Lung (tissue), 12 donors: Measurements from ENCODE around the gene DCUN1D2. TPM values are rescaled to one million over a fixed set of nuclear protein-coding genes. Genes with fewer than 3 reads are reported as not detected.

Experiments used
- ATAC-seq: fragments of 200-7000 bp; cut with Tn5 transposase; one replicate; pipeline ENCODE4 v1.9.1; 2020; ENCODE audit warnings: moderate number of reproducible peaks; ENCODE audit not compliant: insufficient read depth, low FRiP score
- DNase-seq, 3 donors: peaks; one replicate each; pipeline ENCODE4 v3.0.0-alpha.2; 2013 to 2017
- H3K27ac ChIP-seq, 2 donors: one replicate each; pipeline ENCODE4 v1.5.1; 2013; ENCODE audit warnings: mild to moderate bottlenecking in 2 of 2, moderate library complexity in 2 of 2, control low read depth in 1 of 2, inconsistent platforms in 1 of 2, low read depth in 1 of 2, low read length in 1 of 2
- H3K27me3 ChIP-seq, 3 donors: one replicate each; pipeline ENCODE4 v1.5.1; 2013; ENCODE audit warnings: low read length in 2 of 3; ENCODE audit not compliant: control insufficient read depth in 3 of 3, insufficient read depth in 3 of 3
- H3K36me3 ChIP-seq, 4 donors: one replicate each; pipeline ENCODE4 v1.5.1; 2013; ENCODE audit warnings: low read length in 4 of 4, mild to moderate bottlenecking in 1 of 4, moderate library complexity in 1 of 4; ENCODE audit not compliant: control insufficient read depth in 4 of 4, insufficient read depth in 4 of 4
- H3K4me1 ChIP-seq, 5 donors: one replicate each; pipeline ENCODE4 v1.5.1; 2013; ENCODE audit warnings: low read length in 5 of 5, mild to moderate bottlenecking in 2 of 5, moderate library complexity in 1 of 5; ENCODE audit not compliant: control insufficient read depth in 5 of 5, insufficient read depth in 5 of 5
- H3K4me3 ChIP-seq: one replicate; pipeline ENCODE4 v1.5.1; 2013; ENCODE audit warnings: mild to moderate bottlenecking, control low read depth, moderate library complexity
- H3K9ac ChIP-seq, 2 donors: one replicate each; pipeline ENCODE4 v1.5.1; 2013; ENCODE audit warnings: low read length in 2 of 2, control low read depth in 1 of 2; ENCODE audit not compliant: insufficient read depth in 1 of 2
- H3K9me3 ChIP-seq, 4 donors: one replicate each; pipeline ENCODE4 v1.5.1; 2013; ENCODE audit warnings: low read length in 3 of 4, mild to moderate bottlenecking in 1 of 4, moderate library complexity in 1 of 4; ENCODE audit not compliant: control insufficient read depth in 4 of 4, insufficient read depth in 3 of 4
- WGBS, 2 donors: extraction: QIAGEN DNeasy Blood & Tissue Kit; methylation state at CpG; one replicate each; pipeline ENCODE4 v1.1.7; 2013; 5-methylcytosine and 5-hydroxymethylcytosine counted together
- polyA plus RNA-seq, 2 donors: library from polyadenylated mRNA; stranded (reverse); fragments of 200-250 nt; gene quantifications; one replicate each; pipeline ENCODE4 v1.2.1, GENCODE V29; 2013
- total RNA-seq, 2 donors: library from RNA; depleted of rRNA in 1 of 2; stranded (reverse); fragments of >200 nt in 1 of 2; gene quantifications; one replicate each; pipeline ENCODE4 v1.2.1, GENCODE V29; 2014 to 2021
- TF ChIP-seq, protein P1 (sequence below): IDR thresholded peaks from 2 replicates; pipeline ENCODE4 v1.5.1; 2012; ENCODE audit warnings: mild to moderate bottlenecking; ENCODE audit errors: control extremely low read depth, extremely low read depth
- donor health status: control.
- donor health status: control.
- donor health status: Bipolar disorder and iron deficiency.
- donor health status: healthy.
- donor health status: DM: yes; HTN: yes; CAD: no.

Gene DCUN1D2
- total and polyA plus RNA-seq, 4 donors: 6.9 to 21.1 (median 13.8) TPM

DNA sequence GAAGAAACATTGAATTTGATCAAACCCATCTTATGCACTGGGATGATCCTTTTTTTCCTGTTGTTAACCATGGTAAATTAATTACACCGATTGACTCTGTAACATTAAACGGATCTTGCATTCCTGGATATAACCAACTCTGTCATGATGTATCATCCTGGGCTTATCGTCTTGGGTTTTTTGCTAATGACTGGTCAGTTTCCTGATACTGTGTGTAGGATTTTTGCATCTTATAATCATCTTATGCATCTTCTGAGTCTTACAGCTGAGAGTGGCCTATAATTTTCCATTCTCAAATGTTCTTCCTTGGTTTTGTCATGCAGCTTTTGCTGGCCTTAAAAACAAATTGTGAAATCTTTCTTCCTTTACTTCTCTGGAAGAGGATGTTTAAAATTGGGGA, 12.8 kb downstream of the DCUN1D2 start:
- TF ChIP-seq, protein P1, sequence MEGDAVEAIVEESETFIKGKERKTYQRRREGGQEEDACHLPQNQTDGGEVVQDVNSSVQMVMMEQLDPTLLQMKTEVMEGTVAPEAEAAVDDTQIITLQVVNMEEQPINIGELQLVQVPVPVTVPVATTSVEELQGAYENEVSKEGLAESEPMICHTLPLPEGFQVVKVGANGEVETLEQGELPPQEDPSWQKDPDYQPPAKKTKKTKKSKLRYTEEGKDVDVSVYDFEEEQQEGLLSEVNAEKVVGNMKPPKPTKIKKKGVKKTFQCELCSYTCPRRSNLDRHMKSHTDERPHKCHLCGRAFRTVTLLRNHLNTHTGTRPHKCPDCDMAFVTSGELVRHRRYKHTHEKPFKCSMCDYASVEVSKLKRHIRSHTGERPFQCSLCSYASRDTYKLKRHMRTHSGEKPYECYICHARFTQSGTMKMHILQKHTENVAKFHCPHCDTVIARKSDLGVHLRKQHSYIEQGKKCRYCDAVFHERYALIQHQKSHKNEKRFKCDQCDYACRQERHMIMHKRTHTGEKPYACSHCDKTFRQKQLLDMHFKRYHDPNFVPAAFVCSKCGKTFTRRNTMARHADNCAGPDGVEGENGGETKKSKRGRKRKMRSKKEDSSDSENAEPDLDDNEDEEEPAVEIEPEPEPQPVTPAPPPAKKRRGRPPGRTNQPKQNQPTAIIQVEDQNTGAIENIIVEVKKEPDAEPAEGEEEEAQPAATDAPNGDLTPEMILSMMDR: no peak
- Histone ChIP-seq H3K9me3 (no peaks in the 10 kb centered on the region), H3K4me3 (no peak overlapping the region), H3K4me1 (peaks cover 0 to 6% (median 0%) of the 10 kb centered on the region in 5 donors), H3K27me3 (no peaks in the 10 kb centered on the region), H3K36me3 (peaks cover 6 to 19% (median 9%) of the 10 kb centered on the region in 4 donors), H3K27ac (no peak overlapping the region), H3K9ac (no peak overlapping the region)
- ATAC-seq: no peak
- DNase-seq: no peak
- 96 to 99% methylated on average over 3 of the region's 3 CpGs for WGBS, 2 donors

DNA sequence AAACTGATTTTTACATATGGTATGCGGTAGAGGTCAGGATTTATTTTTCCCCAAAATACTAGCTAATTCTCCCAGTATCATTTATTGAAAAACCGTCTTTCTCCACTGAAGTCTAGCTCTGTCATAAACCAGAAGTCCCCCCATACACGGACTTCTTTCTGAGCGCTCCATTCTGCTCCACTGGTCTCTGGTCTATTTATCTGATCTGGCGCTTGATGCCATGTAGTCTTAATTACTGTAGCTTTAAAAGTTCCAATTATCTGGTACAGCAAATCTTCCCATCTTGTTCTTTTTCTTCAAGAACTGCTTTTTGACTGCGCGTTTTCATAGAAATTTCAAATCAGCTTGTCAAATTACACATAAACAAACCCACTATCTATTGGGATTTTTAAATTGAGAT, 13.7 kb downstream of the DCUN1D2 start:
- ATAC-seq (no peak), DNase-seq (no peak)
- TF ChIP-seq, protein P1: no peak
- Histone ChIP-seq H3K9me3 (no peaks in the 10 kb centered on the region), H3K27me3 (no peaks in the 10 kb centered on the region), H3K9ac (no peak overlapping the region), H3K4me1 (peaks cover 0 to 6% (median 0%) of the 10 kb centered on the region in 5 donors), H3K27ac (no peak overlapping the region), H3K36me3 (peaks cover 6 to 19% (median 10%) of the 10 kb centered on the region in 4 donors), H3K4me3 (no peak overlapping the region)
- WGBS, 2 donors: 97% methylated on average over 7 of the region's 7 CpGs

DNA sequence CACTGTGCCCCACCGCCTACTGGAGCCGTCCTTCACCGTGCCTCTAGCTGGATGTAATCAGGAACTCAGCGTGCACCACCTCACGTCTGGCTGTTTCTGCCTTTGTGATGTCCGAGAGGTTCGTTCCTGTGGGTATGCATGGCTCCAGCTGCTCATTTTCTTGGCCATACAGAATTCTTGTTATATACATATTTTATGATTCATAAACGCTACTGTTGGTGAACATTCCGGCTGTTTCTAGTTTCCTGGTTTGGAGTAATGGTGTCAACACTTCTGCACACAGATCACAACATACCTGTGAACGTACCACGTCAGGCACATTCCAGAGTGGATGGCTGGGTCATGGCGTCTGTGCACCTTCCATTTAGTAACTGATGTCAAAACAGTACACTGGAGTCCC, 14.6 kb downstream of the DCUN1D2 start:
- ATAC-seq: no peak
- H3K36me3 ChIP-seq: peaks cover 6 to 19% (median 10%) of the 10 kb centered on the region in 4 donors
- TF ChIP-seq, protein P1: no peak

DNA sequence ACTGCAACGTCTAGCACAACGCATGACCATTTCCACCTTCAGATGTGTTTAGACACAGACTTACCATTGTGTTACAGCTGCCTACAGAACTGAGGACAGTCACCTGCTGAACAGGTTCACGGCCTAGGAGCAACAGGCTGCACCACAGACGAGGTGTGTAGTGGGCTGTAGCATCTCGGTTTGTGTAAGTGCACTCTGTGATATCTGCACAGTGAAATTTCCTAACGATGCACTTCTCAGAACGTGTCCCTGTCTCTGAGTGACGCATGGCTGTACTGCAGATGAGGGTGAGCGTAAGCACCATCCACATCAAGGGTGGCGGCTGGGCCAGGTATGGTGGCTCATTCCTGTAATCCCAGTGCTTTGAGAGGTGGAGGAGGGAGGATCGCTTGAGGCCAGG, 15.2 kb downstream of the DCUN1D2 start:
- Histone ChIP-seq H3K9me3 (no peaks in the 10 kb centered on the region), H3K4me1 (peaks cover 0 to 6% (median 0%) of the 10 kb centered on the region in 5 donors), H3K27me3 (no peaks in the 10 kb centered on the region), H3K27ac (no peak overlapping the region), H3K4me3 (no peak overlapping the region), H3K36me3 (peaks cover 6 to 19% (median 10%) of the 10 kb centered on the region in 4 donors), H3K9ac (no peak overlapping the region)
- DNase-seq (no peak), ATAC-seq (no peak)
- 95 to 97% methylated on average over 11 of the region's 11 CpGs for WGBS, 2 donors
- TF ChIP-seq, protein P1: no peak

More for the DNA sequence above, 14.6 kb downstream of the DCUN1D2 start:
- H3K27ac ChIP-seq: no peak overlapping the region
- H3K9ac ChIP-seq: no peak overlapping the region
- DNase-seq: no peak
- H3K4me3 ChIP-seq: no peak overlapping the region
- WGBS, 2 donors: 97 to 98% methylated on average over 12 of the region's 12 CpGs
- no peaks in the 10 kb centered on the region for H3K27me3 ChIP-seq
- peaks cover 0 to 6% (median 0%) of the 10 kb centered on the region in 5 donors for H3K4me1 ChIP-seq
- H3K9me3 ChIP-seq: no peaks in the 10 kb centered on the region
